GM23338 (cell line): Measurements from ENCODE around the gene PLA2G4B. TPM values are rescaled to one million over a fixed set of nuclear protein-coding genes. Genes with fewer than 3 reads are reported as not detected.

Experiments
- ATAC-seq: fragments of 200-7000 bp; cut with Tn5 transposase; 3 replicates; pipeline ENCODE4 v1.9.1; 2020
- DNase-seq: peaks from one replicate; pipeline ENCODE4 v3.0.0-alpha.2; 2015; ENCODE audit warnings: low spot score
- H2AFZ ChIP-seq: fragments of 200-600 bp; sonication (generic); 2 replicates; pipeline ENCODE4 v1.8.0; 2016; ENCODE audit warnings: antibody characterized with exemption, mild to moderate bottlenecking, moderate library complexity
- H3F3A ChIP-seq: fragments of 200-600 bp; sonication (generic); replicated peaks from 2 replicates; pipeline ENCODE4 v1.8.0; 2017; ENCODE audit warnings: antibody characterized with exemption, mixed run types, low read depth
- H3K27ac ChIP-seq: fragments of 200-600 bp; sonication (generic); 2 replicates; pipeline ENCODE4 v1.6.1; 2016; ENCODE audit warnings: low read depth
- H3K27me3 ChIP-seq: fragments of 200-600 bp; sonication (generic); 2 replicates; pipeline ENCODE4 v1.8.0; 2016; ENCODE audit warnings: mild to moderate bottlenecking, mixed run types, moderate library complexity; ENCODE audit not compliant: insufficient read depth
- H3K36me3 ChIP-seq: fragments of 200-600 bp; sonication (generic); 2 replicates; pipeline ENCODE4 v1.8.0; 2016; ENCODE audit warnings: mild to moderate bottlenecking; ENCODE audit not compliant: insufficient read depth
- H3K4me1 ChIP-seq: fragments of 200-600 bp; sonication (generic); 2 replicates; pipeline ENCODE4 v1.8.0; 2016; ENCODE audit warnings: mild to moderate bottlenecking, moderate library complexity; ENCODE audit not compliant: insufficient read depth
- H3K4me2 ChIP-seq: fragments of 200-600 bp; sonication (generic); 2 replicates; pipeline ENCODE4 v1.7.1; 2017; ENCODE audit warnings: mixed run types
- H3K4me3 ChIP-seq: fragments of 200-600 bp; sonication (generic); 2 replicates; pipeline ENCODE4 v1.6.1; 2016; ENCODE audit warnings: mixed run types
- H3K79me2 ChIP-seq: fragments of 200-600 bp; sonication (generic); replicated peaks from 2 replicates; pipeline ENCODE4 v1.8.0; 2017; ENCODE audit warnings: mild to moderate bottlenecking; ENCODE audit not compliant: insufficient read depth
- H3K9me2 ChIP-seq: fragments of 200-600 bp; sonication (generic); 2 replicates; pipeline ENCODE4 v1.8.0; 2017; ENCODE audit not compliant: insufficient read depth
- H4K20me1 ChIP-seq: fragments of 200-600 bp; sonication (generic); replicated peaks from 2 replicates; pipeline ENCODE4 v1.8.0; 2017; ENCODE audit warnings: mild to moderate bottlenecking; ENCODE audit not compliant: insufficient read depth
- H3K27ac Mint-ChIP-seq: 2 replicates; pipeline ENCODE4 v1.8.0; 2020; ENCODE audit warnings: inconsistent platforms, mild to moderate bottlenecking, moderate library complexity, mixed read lengths
- H3K27me3 Mint-ChIP-seq: 3 replicates; pipeline ENCODE4 v1.8.0; 2022; ENCODE audit warnings: low read depth, mild to moderate bottlenecking, moderate library complexity, mixed read lengths, inconsistent platforms; ENCODE audit not compliant: insufficient read depth, poor library complexity
- H3K36me3 Mint-ChIP-seq: 3 replicates; pipeline ENCODE4 v1.8.0; 2021; ENCODE audit warnings: low read depth, mild to moderate bottlenecking, inconsistent platforms, moderate library complexity, mixed read lengths
- H3K4me1 Mint-ChIP-seq: 3 replicates; pipeline ENCODE4 v1.8.0; 2020; ENCODE audit warnings: mild to moderate bottlenecking, inconsistent platforms, mixed read lengths
- H3K4me3 Mint-ChIP-seq: 3 replicates; pipeline ENCODE4 v1.8.0; 2021; ENCODE audit warnings: moderate library complexity, mild to moderate bottlenecking, inconsistent platforms, mixed read lengths
- H3K9me3 Mint-ChIP-seq: 3 replicates; pipeline ENCODE4 v1.8.0; 2020; ENCODE audit warnings: moderate library complexity, mild to moderate bottlenecking, inconsistent platforms, mixed read lengths
- CREB1 ChIP-seq: fragments of 250-450 bp; sonication (Bioruptor Pico); IDR thresholded peaks from 2 replicates; pipeline ENCODE4 v1.5.0; 2020; ENCODE audit warnings: low read depth, mild to moderate bottlenecking, moderate library complexity
- CTCF ChIP-seq, 2 experiments: fragments of 200-600 bp in 1 of 2; sonication (generic) in 1 of 2; conservative IDR thresholded peaks; 2 replicates each; pipeline versions ENCODE4 v1.5.1 to v1.6.1; 2016 to 2017; ENCODE audit warnings: antibody characterized with exemption in 2 of 2, low read depth in 2 of 2, mild to moderate bottlenecking in 2 of 2, moderate library complexity in 1 of 2
- ETS1 ChIP-seq: IDR thresholded peaks from 2 replicates; pipeline ENCODE4 v1.6.1; 2016; ENCODE audit warnings: antibody characterized with exemption
- EZH2 ChIP-seq: fragments of 200-600 bp; sonication (generic); IDR thresholded peaks from one replicate; pipeline ENCODE4 v1.8.0; 2017; ENCODE audit warnings: antibody characterized with exemption, mild to moderate bottlenecking, low read depth; ENCODE audit not compliant: unreplicated experiment
- EZH2phosphoT487 ChIP-seq: fragments of 200-600 bp; sonication (generic); IDR thresholded peaks from one replicate; pipeline ENCODE4 v1.8.1; 2018; ENCODE audit warnings: antibody characterized with exemption; ENCODE audit not compliant: unreplicated experiment
- JUNB ChIP-seq: IDR thresholded peaks from one replicate; pipeline ENCODE4 v1.6.1; 2016; ENCODE audit warnings: antibody characterized with exemption; ENCODE audit not compliant: unreplicated experiment
- NANOG ChIP-seq: IDR thresholded peaks from 2 replicates; pipeline ENCODE4 v1.6.1; 2016; ENCODE audit warnings: antibody characterized with exemption, borderline replicate concordance
- POLR2AphosphoS5 ChIP-seq: IDR thresholded peaks from 2 replicates; pipeline ENCODE4 v1.6.1; 2016; ENCODE audit warnings: antibody characterized with exemption, low read depth
- REST ChIP-seq: IDR thresholded peaks from one replicate; pipeline ENCODE4 v1.6.1; 2018; ENCODE audit warnings: antibody characterized with exemption; ENCODE audit not compliant: unreplicated experiment
- STAT1 ChIP-seq: IDR thresholded peaks from one replicate; pipeline ENCODE4 v1.6.1; 2016; ENCODE audit warnings: antibody characterized with exemption; ENCODE audit not compliant: unreplicated experiment
- ZNF114 ChIP-seq: fragments of 250-450 bp; sonication (Bioruptor Pico); IDR thresholded peaks from 2 replicates; pipeline ENCODE4 v1.5.0; 2020; ENCODE audit warnings: mild to moderate bottlenecking, moderate library complexity
- ZNF331 ChIP-seq: fragments of 250-450 bp; sonication (Bioruptor Pico); IDR thresholded peaks from 2 replicates; pipeline ENCODE4 v1.5.0; 2020; ENCODE audit warnings: low read depth, mild to moderate bottlenecking, moderate library complexity
- polyA plus RNA-seq: library from polyadenylated mRNA; unstranded; fragments of >200 nt; fragmentation: Nextera tagmentation; extraction: Ambion mirVana; gene quantifications from 2 replicates; pipeline ENCODE4 v1.2.1, GENCODE V29; 2016
- total RNA-seq: library from RNA; depleted of rRNA; stranded (reverse); fragments of >200 nt; shearing (Covaris generic); gene quantifications from 2 replicates; pipeline ENCODE4 v1.2.3, GENCODE V29; 2014

The PLA2G4B gene
- total and polyA plus RNA-seq, 2 experiments from 2014 or later, result 4.4 to 9.6 TPM

GRCh38 chr15:41855261-41855961 is 16.8 kb downstream of the PLA2G4B start (continued):
- TF ChIP-seq ETS1 (no peak), CTCF (conservative IDR thresholded peaks at IDR 0.05; ENCODE audit: low read depth in 2 of 2) (no peak), ZNF331 (no peak), POLR2AphosphoS5 (no peak), EZH2 (no peak), NANOG (no peak), JUNB (no peak), CREB1 (CRISPR knock-in tag) (no peak), REST (no peak), ZNF114 (no peak)

GRCh38 chr15:41856262-41856661 is 17.6 kb downstream of the PLA2G4B start:
- H3K4me3 ChIP-seq, result no peak overlapping the region
- H3K27me3 ChIP-seq, result no peaks in the 10 kb centered on the region
- no peaks in the 10 kb centered on the region for H3F3A ChIP-seq
- H3K36me3 ChIP-seq, result no peaks in the 10 kb centered on the region
- no peak overlapping the region for H3K4me2 ChIP-seq
- Mint-ChIP-seq H3K4me1 (peaks cover 6% of the 10 kb centered on the region), H3K4me3 (no peak overlapping the region), H3K36me3 (no peaks in the 10 kb centered on the region), H3K9me3 (no peaks in the 10 kb centered on the region), H3K27me3 (peaks cover 9% of the 10 kb centered on the region), H3K27ac (no peak overlapping the region)
- H3K27ac ChIP-seq, result no peak overlapping the region
- no peaks in the 10 kb centered on the region for H3K4me1 ChIP-seq
- no peak overlapping the region for H2AFZ ChIP-seq
- no peaks in the 10 kb centered on the region for H4K20me1 ChIP-seq
- no peaks in the 10 kb centered on the region for H3K9me2 ChIP-seq
- no peak for DNase-seq
- no peak for ATAC-seq
- no peaks in the 10 kb centered on the region for H3K79me2 ChIP-seq
- TF ChIP-seq ETS1 (no peak), CTCF (conservative IDR thresholded peaks at IDR 0.05; ENCODE audit: low read depth in 2 of 2) (no peak), EZH2 (no peak), ZNF331 (no peak), EZH2phosphoT487 (no peak), JUNB (no peak), STAT1 (no peak), REST (no peak), POLR2AphosphoS5 (no peak)
